NCI-H345 treated with DMSO at 0.1 percent for 48 hours (cell line): ENCODE data around the gene ZNF408.

Source experiments
- DNase-seq: peaks from one replicate; lab custom pipeline; 2025; ENCODE audit not compliant: unreplicated experiment; lab: John Stamatoyannopoulos, UW

ZNF408 gene

DNA sequence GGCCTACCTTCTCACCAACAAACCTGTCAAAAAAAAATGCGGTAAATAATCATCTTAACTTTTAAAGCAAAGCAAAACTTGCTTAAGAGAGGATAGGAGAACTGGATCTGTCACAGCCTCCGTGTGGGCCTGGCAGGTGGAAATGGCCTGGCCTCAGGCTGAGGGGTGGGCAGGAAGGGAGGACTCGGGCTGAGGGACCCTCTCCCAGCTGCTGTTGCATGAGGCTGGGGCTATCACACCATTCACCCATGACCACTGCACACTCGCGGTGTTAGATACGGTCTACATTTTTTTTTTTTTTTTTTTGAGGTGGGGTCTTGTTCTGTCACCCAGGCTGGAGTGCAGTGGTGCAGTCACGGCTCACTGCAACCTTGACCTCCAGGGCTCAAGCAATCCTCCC lies 24.9 kb upstream of the ZNF408 start:
- no peak for DNase-seq

DNA sequence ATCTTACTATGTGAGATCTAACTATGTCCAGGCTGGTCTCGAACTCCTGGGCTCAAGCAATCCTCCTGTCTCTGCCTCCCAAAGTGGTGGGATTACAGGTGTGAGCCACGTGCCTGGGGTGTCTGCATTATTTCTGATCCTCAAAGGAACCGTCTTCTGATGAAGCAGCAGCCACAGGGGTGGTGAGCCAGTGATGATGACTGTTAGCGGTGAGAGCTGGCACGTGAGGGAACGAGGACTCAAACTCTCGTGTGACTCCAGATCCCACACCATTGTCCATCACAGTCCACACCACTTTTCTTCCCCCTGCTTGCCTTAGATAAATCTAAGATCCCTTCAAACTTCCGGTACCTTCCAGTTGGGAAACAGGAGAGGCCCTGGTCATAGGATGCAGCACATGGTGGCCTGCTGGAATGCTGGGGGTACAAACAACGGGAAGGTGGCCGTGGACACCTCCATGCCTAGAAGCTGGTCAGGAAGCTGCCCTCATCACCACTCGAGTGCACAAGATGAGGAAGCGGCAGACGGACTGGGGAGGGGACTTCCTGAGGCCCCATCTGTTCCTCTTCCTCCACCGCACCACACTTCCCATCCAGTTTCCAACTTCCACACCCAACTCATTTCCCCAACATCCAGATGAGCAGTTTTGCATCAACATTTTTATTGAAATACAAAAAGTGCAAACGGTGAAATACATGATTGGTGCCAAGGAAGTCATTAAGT lies 24.2 kb upstream of the ZNF408 start:
- DNase-seq, result no peak

DNA sequence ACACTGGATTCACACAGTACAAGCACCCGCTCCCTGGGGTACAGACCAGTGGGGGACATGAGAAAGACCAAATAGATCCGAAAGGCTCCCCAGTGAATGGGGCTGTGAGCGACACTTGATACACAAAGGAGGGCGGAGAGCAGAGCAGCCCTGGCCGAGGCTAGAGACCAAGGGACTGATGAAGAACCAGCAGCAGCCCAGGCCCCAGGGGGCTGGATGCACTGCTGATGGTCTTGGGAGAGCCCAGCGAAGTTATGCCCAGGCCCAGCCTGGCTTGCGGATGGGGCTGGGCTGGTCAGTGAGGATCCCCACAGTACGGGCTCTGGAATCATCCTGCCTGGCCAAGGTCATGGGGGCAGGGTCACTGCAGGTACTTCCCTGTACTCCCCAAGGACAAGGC lies 23.7 kb upstream of the ZNF408 start:
- no peak for DNase-seq

DNA sequence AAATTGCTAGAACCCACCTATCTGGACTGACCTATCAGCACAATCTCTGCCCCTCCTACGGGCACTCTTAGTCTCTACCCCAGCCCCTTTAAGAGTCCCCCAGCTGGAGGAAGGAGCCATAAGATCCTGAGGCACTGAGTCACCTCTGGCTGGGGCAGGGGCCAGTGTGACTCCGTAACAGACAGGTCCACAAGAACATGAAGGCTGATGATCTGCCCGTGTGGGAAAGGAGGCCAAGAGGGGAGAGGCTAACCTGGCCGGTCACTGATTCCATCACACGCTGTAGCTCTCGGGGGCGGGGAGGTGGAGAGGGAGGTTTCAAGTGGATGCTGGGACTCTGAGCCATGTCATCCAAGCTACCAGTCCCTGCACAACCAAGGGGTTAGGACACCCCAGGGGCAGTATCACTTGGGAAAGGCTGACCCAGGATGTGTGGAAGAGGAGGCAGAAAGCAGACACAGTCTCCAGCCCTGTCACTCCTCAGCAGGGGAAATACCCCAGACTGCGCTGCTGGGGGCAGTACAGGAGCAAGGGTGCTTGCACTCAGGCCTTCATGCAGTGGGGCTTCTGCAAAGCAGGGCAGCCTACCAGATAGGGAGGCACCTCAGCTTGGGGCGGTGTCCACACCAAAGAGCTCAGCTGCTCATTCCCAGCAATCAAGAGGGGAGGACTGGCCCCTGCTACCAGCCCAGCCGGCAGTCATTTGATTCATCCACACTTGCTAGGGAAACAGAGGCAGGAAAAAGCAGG lies 22.7 kb upstream of the ZNF408 start:
- DNase-seq, result no peak

DNA sequence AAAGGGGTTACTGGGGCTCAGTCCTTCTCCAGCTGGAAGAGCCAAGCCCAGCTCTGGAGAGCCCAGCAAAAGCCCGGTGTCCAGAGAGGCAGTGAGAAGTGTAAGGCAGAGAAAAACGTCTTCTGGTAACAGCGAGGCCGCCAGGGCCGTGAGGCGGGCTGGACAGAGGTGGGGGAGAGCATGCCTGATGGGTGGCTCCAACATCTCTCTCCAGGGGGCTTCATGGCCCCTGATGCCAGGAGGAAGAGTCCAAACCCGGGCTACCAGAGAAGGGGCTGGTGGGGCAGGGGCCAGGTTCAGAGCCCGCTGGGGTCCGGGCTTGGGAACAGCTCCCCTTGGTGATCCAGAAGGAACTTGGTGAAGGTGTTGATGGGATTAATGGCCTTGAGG lies 22.1 kb upstream of the ZNF408 start:
- DNase-seq, result no peak

DNA sequence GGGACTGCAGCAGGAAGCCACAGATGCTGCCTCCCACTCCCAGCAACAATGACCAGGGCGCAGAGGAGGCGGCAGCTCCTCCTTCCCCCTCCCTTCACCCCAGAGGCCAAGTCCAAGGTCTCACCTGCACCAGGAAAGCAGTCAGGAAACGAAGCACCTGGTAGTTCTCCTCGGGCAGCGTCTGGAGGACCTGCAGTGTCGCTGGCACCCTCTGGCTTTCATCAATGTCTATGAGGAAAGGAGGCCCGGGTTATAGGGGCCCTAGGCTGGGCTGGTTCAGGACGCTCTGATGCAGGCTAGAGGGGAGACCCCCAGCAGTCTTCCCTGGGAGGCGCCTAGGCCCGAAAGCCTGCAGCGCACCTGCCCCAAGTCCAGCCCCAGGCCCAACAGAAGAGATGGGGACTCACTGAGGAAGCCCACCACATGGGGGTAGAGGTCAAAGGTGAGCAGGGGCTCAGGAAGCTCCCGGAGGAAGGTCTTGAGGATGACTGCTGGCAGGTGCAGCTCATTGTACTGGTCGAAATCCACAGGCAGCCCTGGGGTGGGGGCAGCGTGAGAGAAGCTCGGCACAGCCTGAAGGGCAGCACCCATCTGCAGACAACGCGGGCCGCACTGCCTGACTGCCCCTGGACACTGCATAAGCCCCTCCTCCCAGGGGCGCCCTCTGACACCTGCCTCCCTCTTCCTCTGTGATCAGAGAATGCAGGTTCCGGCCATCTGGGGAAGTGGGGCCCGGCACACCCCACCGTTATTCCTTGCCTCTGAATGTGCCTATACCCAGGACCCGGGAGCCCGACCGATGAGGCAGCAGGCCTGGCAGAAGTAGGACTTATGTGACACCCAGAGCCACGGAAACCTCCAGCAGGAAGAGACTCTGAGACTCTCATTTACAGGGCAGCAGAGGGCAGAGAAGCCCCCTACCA lies 21.3 kb upstream of the ZNF408 start:
- DNase-seq, result no peak

DNA sequence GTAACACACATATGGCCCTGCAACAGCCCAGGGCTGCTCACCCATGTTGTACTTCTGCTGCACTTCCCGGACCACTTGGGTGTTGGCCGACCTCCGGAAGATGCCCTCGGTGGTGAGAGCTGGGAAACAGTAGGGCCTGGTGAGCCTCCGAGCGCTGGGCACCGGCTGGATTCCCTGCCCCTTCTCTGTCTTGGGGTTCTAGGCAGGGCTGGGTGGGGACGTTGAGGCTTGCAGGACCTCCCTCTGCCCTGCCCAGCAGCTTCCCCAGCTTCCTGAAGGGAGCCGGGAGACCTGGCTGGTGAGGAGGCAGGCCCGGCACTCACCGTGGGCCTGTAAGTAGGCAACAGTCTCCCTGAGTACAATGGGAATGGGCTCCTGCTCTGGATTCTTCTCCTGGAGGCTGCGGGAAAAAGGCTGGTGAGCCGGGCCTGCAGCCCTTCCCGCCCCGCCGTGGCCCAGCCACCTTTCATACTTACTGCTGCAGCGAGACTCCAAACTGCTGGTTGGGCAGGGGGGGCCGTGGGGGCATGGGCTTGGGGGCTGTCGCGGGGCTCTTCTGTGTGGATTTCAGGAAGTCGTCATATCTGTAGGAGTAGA lies 20.6 kb upstream of the ZNF408 start:
- no peak for DNase-seq

DNA sequence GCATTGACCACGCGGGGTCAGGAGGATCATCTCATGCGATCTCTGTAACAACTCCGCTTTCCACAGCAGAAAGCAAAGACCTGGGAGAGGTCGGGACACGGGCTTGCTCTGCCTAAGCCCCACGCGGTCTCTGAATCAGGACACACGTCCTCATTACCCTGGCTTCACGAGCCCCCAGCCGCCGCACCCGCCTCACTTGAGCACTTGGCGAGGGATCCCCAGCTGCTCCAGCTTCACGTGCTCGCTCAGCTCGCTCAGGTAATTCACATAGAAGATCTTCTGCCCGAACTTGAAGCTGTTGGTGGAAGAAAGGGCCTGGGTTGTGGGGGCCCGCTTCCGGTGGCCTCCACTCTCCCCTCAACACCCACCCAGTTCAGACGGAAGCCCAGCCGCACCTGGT lies 20.0 kb upstream of the ZNF408 start:
- no peak for DNase-seq

DNA sequence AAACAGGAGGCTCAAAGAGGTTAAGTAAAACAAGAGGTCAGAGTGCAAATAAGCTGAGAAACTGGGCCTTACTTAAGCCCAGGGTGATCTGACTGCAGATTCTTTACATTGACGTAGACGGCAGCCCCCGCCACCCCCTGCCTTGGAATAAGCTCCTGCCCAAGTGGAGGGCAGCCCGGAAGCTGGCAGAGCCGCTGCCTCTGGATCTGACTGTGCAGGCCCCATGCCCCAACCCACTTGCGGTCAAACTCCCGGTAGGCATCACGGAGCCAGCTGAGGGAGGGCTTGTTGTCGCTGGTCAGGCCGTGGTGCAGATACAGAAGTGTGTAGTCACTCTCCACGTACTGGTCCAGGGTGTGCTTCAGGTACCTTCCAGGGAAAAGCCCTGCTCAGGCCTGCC lies 19.0 kb upstream of the ZNF408 start:
- no peak for DNase-seq

DNA sequence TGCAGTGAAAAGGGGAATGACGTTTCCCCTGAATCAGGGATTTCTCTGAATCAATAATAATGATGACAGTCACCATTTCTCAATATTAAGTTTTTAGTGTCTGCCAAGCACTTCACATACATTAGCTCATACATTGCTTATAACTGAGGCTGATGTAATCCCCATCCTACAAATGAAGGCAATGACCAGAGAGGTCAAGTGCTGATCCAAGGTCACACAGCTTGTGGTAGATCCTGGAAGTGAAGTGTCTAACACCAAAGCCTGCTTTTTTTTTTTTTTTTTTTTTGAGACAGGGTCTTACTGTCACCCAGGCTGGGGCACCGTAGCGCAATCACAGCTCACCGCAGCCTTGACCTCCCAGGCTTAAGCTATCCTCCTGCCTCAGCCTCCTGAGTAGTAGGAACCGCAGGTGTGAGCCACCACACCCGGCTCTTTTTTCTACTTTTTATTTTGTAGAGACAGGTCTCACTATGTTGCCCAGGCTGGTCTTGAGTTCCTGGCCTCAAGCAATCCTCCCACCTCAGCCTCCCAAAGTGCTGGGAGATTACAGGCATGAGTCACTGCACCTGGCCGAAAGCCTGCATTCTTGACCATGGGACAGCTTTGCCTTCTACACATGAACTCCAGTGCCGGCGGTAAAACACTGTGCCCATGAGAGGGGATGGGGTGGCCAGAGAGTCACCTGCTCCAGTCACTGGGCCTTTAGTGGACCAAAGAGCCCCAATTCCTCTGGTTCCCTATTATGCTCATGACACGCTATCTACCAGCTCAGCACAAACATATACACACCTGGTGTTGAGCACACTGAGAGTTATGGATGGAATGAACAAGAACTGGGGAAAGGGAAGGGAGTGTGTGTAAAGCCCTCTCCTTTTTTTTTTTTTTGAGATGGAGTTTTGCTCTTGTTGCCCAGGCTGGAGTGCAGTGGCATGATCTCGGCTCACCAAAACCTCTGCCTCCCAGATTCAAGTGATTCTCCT lies 17.8 kb upstream of the ZNF408 start:
- DNase-seq, result no peak

DNA sequence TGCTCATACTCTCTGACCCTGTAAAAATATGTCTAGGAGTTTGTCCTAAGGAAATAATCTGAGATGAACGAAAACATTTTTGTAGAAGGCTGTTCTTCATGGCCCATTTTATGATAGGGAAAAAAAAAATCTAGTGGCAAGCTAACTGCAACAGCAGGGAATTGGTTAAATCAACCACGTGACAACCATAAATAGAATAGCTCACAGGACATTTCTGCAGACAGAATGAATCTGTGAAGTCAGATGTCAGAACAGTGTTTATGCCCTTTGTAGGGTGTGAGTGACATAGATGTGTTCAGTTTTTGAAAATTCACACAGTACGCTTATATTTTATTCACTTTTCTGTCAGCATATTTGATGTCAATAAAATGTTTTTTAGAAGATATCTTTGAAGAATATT lies 16.5 kb upstream of the ZNF408 start:
- no peak for DNase-seq

DNA sequence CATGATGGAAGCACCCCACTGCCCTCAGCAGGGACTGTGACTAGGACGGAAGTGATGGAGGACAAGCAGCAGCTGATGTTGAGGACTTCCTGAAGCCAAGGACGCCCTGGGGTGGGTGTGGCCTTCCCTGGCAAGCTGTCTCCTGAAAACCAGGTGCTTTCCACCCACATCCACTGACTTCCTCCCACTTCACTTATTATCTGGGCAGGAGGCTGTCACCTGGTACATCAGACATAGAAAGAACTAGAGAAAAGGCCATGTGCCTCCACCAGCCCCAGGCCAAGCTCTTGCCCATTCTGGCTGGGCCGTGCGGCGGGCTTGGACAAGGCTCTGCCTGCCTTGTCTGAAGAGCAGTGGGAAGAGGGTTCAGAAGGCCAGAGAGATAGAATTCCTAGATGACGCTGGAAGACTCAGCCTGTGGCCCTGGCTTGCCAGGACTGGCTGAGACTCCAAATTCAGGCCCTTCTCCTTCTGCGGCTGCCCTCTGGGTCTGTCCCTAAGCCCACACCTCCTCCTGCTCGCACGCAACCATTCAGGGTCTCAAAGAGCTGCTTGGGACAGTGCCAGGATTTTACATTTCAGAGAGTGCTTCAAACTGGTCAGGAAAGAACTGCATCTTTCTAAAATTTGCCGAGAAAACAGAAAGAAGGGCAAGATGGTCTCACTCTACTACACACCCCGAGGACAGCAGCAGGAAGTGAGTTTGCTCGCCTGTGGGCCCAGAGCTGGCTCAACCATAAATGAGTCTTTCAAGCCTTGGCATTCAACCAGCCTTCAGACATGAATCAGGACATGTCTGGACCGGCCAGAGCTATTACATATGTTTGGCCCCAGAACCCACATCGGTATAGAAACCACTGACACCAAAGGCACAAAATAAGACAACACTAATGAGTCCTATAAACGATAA lies 13.7 kb upstream of the ZNF408 start:
- no peak for DNase-seq

DNA sequence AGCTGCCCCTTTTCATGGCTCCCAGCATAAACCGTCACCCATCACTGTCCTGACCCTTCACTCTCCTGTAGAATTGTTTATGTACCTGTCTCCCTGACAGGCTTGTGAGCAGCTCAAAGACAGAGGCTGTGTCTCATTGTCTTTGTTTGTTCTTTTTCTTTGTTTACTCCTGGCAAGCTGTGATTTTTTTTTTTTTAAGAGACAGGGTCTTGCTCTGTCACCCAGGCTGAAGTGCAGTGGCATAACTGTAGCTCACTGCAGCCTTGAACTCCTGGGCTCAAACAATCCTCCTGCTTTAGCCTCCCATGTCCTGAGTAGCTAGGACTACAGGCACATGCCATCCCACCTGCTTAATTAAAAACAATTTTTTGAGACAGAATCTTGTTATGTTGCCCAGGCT lies 10.1 kb upstream of the ZNF408 start:
- no peak for DNase-seq

DNA sequence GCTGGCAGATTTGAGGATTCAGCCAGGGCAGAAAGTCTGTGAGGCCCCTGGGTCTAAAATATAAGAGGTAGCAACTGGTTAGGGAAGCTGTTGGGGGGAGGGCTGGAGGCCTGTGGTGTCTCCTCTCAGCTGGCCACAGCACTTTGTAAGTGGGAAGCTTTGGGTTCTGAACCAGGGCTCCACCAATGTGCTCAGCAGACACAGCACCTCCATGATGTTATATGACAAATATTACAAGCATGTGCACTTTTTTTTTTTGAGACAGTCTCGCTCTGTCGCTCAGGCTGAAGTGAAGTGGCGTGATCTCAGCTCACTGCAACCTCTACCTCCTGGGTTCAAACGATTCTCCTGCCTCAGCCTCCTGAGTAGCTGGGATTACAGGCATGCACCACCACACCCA lies 8.4 kb upstream of the ZNF408 start:
- no peak for DNase-seq

DNA sequence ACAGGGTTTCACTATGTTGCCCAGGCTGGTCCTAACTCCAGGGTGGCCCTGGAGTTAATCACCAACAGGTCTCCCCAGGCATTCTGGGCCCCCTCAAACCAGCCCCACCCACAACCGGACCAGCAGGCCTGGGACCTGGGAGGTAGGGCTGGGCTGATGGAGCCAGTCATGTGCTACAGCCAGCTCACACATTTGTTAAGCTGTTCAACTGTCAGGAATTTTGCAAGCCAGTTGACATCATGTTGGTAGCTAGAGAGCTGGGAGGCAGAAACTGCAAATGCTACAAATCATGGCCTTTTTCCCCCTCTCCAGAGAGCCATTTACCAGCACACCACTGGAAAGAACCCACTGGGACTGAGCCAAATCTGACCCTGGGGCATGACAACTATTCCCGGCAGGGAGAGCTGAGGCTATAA lies 7.2 kb upstream of the ZNF408 start:
- no peak for DNase-seq

DNA sequence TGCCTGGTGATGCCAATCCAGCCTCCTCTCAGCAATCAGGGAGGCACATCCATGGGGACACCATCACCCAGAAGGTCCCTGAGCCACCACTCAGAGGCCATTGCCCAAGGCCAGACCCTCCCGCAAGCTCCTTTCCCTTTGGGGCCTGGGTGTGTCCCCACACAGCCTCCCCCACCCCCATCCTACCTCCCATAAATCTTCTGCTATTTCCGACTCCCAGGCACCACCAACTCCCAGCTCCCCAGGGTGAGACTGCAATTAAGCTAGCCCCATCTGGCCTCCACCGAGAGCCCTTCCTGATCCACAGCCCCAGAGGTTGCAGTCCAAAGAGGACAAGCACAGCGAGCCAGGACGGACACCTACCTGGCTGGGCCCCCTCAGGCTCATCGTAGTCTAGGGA lies 6.8 kb upstream of the ZNF408 start:
- DNase-seq, result no peak

DNA sequence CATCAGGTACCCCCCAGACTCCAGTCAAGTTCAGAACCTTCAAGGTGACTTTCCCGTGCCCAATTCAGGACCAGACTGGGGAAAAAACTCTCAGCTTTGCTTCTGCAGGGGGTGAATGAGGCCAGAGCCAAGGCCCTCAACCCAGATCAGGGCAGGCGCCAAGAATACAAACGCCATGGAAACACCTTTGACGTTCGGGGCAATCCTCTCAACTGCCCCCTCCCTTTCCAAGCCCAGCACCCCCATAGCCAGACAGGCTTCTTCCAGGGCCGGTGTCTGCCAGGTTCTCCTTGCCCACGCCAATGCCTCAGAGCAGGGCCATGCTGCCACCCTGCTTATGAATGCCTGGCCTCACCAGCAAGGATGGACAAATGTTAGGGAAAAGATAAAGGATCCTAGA lies 6.2 kb upstream of the ZNF408 start:
- no peak for DNase-seq

DNA sequence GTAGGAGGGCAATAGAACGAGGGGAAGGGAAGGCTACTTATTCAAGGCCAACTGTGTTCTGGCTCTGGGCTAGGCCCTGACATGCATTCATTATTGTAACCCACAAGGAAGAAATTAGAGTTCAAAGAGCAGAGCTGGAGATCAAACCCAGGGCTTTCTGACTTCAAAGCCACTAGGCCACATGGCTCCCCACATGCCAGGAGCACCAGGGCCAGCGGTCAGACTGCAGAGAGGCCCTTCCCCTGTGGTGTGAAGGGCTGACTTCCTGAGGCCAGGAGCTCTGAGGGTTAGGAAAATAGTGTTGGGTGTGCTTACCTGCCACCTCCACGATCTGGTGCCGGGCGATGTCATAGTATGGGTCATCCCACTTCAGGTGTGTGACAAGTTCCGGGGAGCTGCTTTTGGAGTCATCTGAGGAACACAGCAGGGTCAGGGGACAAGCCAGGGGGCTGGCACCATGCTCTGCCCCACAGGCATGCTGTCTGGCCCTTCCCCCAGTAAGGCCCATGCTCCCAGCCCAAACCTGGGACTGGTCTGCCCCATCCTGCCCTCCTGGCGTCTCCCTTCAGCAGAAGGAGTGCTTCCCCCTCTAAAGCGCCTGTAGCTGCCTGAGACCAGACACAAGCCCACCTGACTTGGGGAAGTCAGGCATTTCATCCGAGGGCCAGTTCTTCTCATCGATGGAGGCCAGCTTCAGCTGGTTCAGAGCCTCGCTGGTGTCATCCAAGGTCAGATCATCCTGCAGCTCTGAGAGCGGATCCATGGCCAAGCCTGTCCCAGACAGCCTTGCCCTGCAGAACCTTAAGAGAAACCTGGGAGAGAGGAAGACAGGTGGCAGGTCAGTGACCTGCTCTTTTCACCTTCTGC lies 5.3 kb upstream of the ZNF408 start:
- no peak for DNase-seq
